Prostate gland (tissue), 2 donors: ENCODE measurements around the gene NR5A1. TPM values are rescaled to one million over a fixed set of nuclear protein-coding genes. Genes with fewer than 3 reads are reported as not detected.

Experiments used
- DNase-seq: peaks from one replicate; pipeline ENCODE4 v3.0.0-alpha.2; 2019; ENCODE audit warnings: low spot score
- H3K27ac ChIP-seq, 2 donors: fragments of 200-600 bp; sonication (generic); 2 replicates each; pipeline ENCODE4 v1.5.1; 2017 to 2019
- H3K27me3 ChIP-seq: fragments of 200-600 bp; sonication (generic); replicated peaks from 2 replicates; pipeline ENCODE4 v1.5.1; 2019; ENCODE audit not compliant: insufficient read depth
- H3K36me3 ChIP-seq, 2 donors: fragments of 200-600 bp; sonication (generic); 1 replicate in 1 of 2; 2 replicates in 1 of 2; pipeline versions ENCODE4 v1.5.1 to v1.8.1; 2017 to 2019
- H3K4me1 ChIP-seq: fragments of 200-600 bp; sonication (generic); replicated peaks from 2 replicates; pipeline ENCODE4 v1.5.1; 2019
- H3K4me3 ChIP-seq, 2 donors: fragments of 200-600 bp; sonication (generic); 2 replicates each; pipeline ENCODE4 v1.5.1; 2017 to 2019
- H3K9me3 ChIP-seq: fragments of 200-600 bp; sonication (generic); 2 replicates; pipeline ENCODE4 v1.5.1; 2017
- CTCF ChIP-seq, 4 experiments: fragments of 200-600 bp in 2 of 4; fragments of 450-650 bp in 2 of 4; sonication (generic) in 2 of 4; IDR thresholded peaks; 1 replicate in 3 of 4; 2 replicates in 1 of 4; pipeline ENCODE4 v1.5.1; 2016 to 2019; ENCODE audit warnings: antibody characterized with exemption in 4 of 4, mild to moderate bottlenecking in 2 of 4, moderate library complexity in 2 of 4
- POLR2A ChIP-seq: fragments of 450-650 bp; IDR thresholded peaks from one replicate; pipeline ENCODE4 v1.6.1; 2016; ENCODE audit warnings: antibody characterized with exemption, mild to moderate bottlenecking
- POLR2AphosphoS5 ChIP-seq: sonication (generic); formaldehyde crosslinking; IDR thresholded peaks from one replicate; pipeline ENCODE4 v1.6.1; 2017; ENCODE audit warnings: antibody characterized with exemption
- WGBS: methylation state at CpG from one replicate; pipeline ENCODE4 v1.1.5; 2018; 5-methylcytosine and 5-hydroxymethylcytosine counted together
- intact Hi-C: fragments of 100-400 bp; cut with DNase I; formaldehyde crosslinking; loops from one replicate; pipeline ENCODE4 v1.14.2; 2022
- total RNA-seq, 2 donors: library from RNA; depleted of rRNA; stranded (reverse); fragments of >200 nt; gene quantifications; one replicate each; pipeline ENCODE4 v1.1.0, GENCODE V29; 2016

The NR5A1 gene
- total RNA-seq, 2 donors from 2014 or later: 88.4 TPM; not detected in 1

GRCh38 chr9:124504530-124505005 lies 2.6 kb downstream of the NR5A1 start:
- Histone ChIP-seq H3K4me3 (peak overlapping the region in 1 of 2 donors; percentile 12), H3K27me3 (peaks cover 25% of the 10 kb centered on the region), H3K4me1 (no peaks in the 10 kb centered on the region), H3K27ac (no peak overlapping the region), H3K36me3 (no peaks in the 10 kb centered on the region), H3K9me3 (no peaks in the 10 kb centered on the region)
- WGBS: 1% methylated on average over 31 of the region's 81 CpGs
- DNase-seq: no peak
- intact Hi-C loops: no loop called here
- no peak for TF ChIP-seq POLR2A
- TF ChIP-seq CTCF (IDR thresholded peaks at IDR 0.05): no peak
- no peak for TF ChIP-seq POLR2AphosphoS5

DNA sequence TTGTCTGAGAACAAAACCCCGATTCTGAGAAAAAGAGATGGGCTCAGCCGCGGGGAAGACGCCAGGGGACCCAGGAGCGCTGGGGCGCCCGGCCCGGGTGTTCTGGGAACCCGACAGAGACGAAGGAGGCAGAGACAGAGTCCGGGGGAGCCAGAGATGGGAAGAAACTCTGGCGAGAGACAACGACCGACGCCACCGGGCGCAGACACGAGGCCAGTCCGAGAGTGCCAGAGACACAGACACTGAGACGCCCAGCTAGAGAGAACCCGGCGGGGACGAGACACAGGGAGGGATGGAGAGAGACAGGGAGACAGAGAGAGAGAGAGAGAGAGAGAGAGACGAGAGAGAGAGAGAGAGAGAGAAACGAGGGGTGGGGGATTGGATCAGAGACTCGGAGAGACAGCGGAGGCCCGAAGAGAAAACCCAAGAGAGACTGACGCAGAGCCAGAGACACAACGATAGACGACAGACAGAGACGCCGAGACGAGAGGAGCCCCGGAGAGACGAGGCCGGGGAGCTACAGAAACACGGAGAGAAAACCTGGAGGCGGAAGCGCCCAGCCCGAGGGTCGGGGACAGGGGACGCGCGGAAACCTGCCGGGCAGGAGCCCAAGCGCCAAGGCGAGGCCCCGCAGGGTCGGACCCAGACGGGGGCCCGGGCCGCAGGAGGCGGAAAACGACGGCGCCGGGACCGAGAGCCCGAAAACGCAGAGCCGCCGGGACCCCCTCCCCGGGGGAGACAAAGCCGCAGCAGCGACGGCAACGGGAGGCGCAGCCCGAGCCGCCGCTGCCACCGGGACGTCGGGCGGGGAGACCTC lies 3.3 kb downstream of the NR5A1 start:
- 3% methylated on average over 75 of the region's 76 CpGs for WGBS
- H3K27me3 ChIP-seq: peaks cover 25% of the 10 kb centered on the region
- intact Hi-C loops: no loop called here

GRCh38 chr9:124502711-124503702 lies 4.2 kb downstream of the NR5A1 start:
- no peaks in the 10 kb centered on the region for H3K4me1 ChIP-seq
- H3K36me3 ChIP-seq: no peaks in the 10 kb centered on the region
- DNase-seq: no peak
- TF ChIP-seq CTCF (IDR thresholded peaks at IDR 0.05) (no peak), POLR2AphosphoS5 (no peak), POLR2A (no peak)
- intact Hi-C loops: no loop called here
- H3K27me3 ChIP-seq: peaks cover 25% of the 10 kb centered on the region
- no peak overlapping the region for H3K4me3 ChIP-seq
- H3K9me3 ChIP-seq: no peaks in the 10 kb centered on the region
- H3K27ac ChIP-seq: no peak overlapping the region
- 20% methylated on average over 67 of the region's 96 CpGs for WGBS

More for the DNA sequence above, 3.3 kb downstream of the NR5A1 start:
- no peaks in the 10 kb centered on the region for H3K4me1 ChIP-seq
- no peaks in the 10 kb centered on the region for H3K9me3 ChIP-seq
- H3K36me3 ChIP-seq: no peaks in the 10 kb centered on the region
- no peak overlapping the region for H3K27ac ChIP-seq
- H3K4me3 ChIP-seq: peak overlapping the region in 1 of 2 donors; percentile 12
- no peak for TF ChIP-seq POLR2AphosphoS5
- TF ChIP-seq POLR2A: no peak
- no peak for TF ChIP-seq CTCF (IDR thresholded peaks at IDR 0.05)
- DNase-seq: no peak

DNA sequence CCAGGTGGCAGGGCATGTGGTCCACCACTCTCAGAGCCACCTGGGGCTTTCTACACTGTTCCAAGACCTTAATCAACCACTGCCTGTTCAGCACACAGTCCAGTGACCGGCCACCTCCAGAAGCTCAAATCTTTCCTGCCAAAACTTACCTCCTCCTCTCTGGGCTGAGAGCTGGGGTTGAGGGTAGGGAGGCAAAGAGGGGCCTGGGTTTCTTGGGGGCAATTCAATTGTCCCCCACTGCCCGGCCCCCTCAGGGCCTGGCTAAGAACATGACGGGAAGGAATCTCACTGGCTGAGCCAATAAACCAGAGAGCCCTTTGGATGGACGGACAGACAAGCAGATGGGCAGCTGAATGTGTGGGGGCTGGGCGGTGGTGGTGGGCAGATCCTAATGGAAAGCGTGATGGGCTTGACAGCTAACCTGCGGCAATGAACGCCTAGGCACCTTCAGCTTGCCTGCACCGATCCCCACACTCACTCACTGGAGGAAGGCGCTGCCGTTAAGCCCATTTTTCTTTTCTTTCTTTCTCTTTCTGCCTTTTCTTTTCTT lies 5.4 kb downstream of the NR5A1 start:
- H3K36me3 ChIP-seq: no peaks in the 10 kb centered on the region
- intact Hi-C loops: no loop called here
- H3K27me3 ChIP-seq: peaks cover 25% of the 10 kb centered on the region
- no peaks in the 10 kb centered on the region for H3K9me3 ChIP-seq
- no peaks in the 10 kb centered on the region for H3K4me1 ChIP-seq
- DNase-seq: no peak
- 71% methylated on average over 11 of the region's 11 CpGs for WGBS
- no peak overlapping the region for H3K27ac ChIP-seq
- H3K4me3 ChIP-seq: no peak overlapping the region
- no peak for TF ChIP-seq POLR2AphosphoS5
- TF ChIP-seq CTCF (IDR thresholded peaks at IDR 0.05): no peak
- no peak for TF ChIP-seq POLR2A
